Daoy (cell line): Measurements from ENCODE around the gene AADACL2. TPM values are rescaled to one million over a fixed set of nuclear protein-coding genes. Genes with fewer than 3 reads are reported as not detected.
"Not testable (repeated sequence)": the region's sequence is repeated elsewhere in the genome, so short reads cannot be mapped to it uniquely, and the experiment has no call there.

ENCODE experiments used
- DNase-seq: peaks from one replicate; pipeline ENCODE4 v3.0.0-alpha.2; 2015; ENCODE audit warnings: low read depth
- total RNA-seq: library from RNA; depleted of rRNA; stranded (reverse); fragments of >200 nt; shearing (Covaris generic); gene quantifications from 2 replicates; pipeline ENCODE4 v1.2.3, GENCODE V29; 2014

Gene AADACL2
- total RNA-seq, 1 experiment from 2014 or later, result not detected

GRCh38 chr3:151765685-151766084, 32.0 kb downstream of the AADACL2 start:
- DNase-seq, result no peak

- DNase-seq, result peak; percentile 56
These were observed 32.7 kb downstream of the AADACL2 start for GRCh38 chr3:151766454-151766853.

- DNase-seq, result no peak
These were observed 34.7 kb downstream of the AADACL2 start for GRCh38 chr3:151768393-151768930.

GRCh38 chr3:151769175-151769574, 35.4 kb downstream of the AADACL2 start:
- no peak for DNase-seq

GRCh38 chr3:151770956-151771355, 37.2 kb downstream of the AADACL2 start:
- peak; percentile 12 for DNase-seq

GRCh38 chr3:151772825-151773480, 39.2 kb downstream of the AADACL2 start:
- no peak for DNase-seq

- DNase-seq, result no peak
These were observed 40.5 kb downstream of the AADACL2 start for GRCh38 chr3:151774235-151774634.

GRCh38 chr3:151774910-151775309, 41.2 kb downstream of the AADACL2 start:
- no peak for DNase-seq

GRCh38 chr3:151775314-151776258, 41.9 kb downstream of the AADACL2 start:
- DNase-seq, result no peak

GRCh38 chr3:151776259-151776740, 42.6 kb downstream of the AADACL2 start:
- no peak for DNase-seq

GRCh38 chr3:151777880-151778279, 44.2 kb downstream of the AADACL2 start:
- DNase-seq, result no peak

- DNase-seq, result no peak
These were observed 53.9 kb downstream of the AADACL2 start for GRCh38 chr3:151787626-151788025.

- DNase-seq, result no peak
These were observed 54.7 kb downstream of the AADACL2 start for GRCh38 chr3:151788401-151788800.

GRCh38 chr3:151789853-151790463, 56.2 kb downstream of the AADACL2 start:
- DNase-seq, result no peak

GRCh38 chr3:151790763-151791162, 57.0 kb downstream of the AADACL2 start:
- not testable (repeated sequence) for DNase-seq

- DNase-seq, result no peak
These were observed 58.7 kb downstream of the AADACL2 start for GRCh38 chr3:151792411-151792810.

- no peak for DNase-seq
These were observed 59.9 kb downstream of the AADACL2 start for GRCh38 chr3:151793636-151794035.

GRCh38 chr3:151794080-151794479, 60.4 kb downstream of the AADACL2 start:
- no peak for DNase-seq

GRCh38 chr3:151795276-151795675, 61.5 kb downstream of the AADACL2 start:
- peak; percentile 32 for DNase-seq

- DNase-seq, result no peak
These were observed 62.5 kb downstream of the AADACL2 start for GRCh38 chr3:151796105-151796680.

- DNase-seq, result peak; percentile 13
These were observed 64.7 kb downstream of the AADACL2 start for GRCh38 chr3:151798466-151798865.

- no peak for DNase-seq
These were observed 66.7 kb downstream of the AADACL2 start for GRCh38 chr3:151800431-151800830.
